SU-DHL-6 (cell line): ENCODE data around the gene TLL2.

Experiments
- CTCF ChIP-seq: fragments of 200-600 bp; sonication (generic); IDR thresholded peaks from one replicate; pipeline ENCODE4 v1.5.1; 2017; ENCODE audit warnings: antibody characterized with exemption, mild to moderate bottlenecking, low read length, moderate library complexity; ENCODE audit not compliant: insufficient read depth, poor library complexity, severe bottlenecking
- EZH2phosphoT487 ChIP-seq: fragments of 200-600 bp; sonication (generic), shearing (Covaris generic); conservative IDR thresholded peaks from 2 replicates; pipeline ENCODE4 v1.6.1; 2018; ENCODE audit warnings: mild to moderate bottlenecking, antibody characterized with exemption, low read length, moderate library complexity, mixed read lengths

- no peak for TF ChIP-seq CTCF
- TF ChIP-seq EZH2phosphoT487: no peak
These were observed 139.1 kb downstream of the TLL2 start for GRCh38 chr10:96374639-96374984.
